DOHH2 (cell line): ENCODE data around the gene KIF16B.

Source experiments
- CTCF ChIP-seq: fragments of 200-600 bp; sonication (generic); IDR thresholded peaks from one replicate; pipeline ENCODE4 v1.5.1; 2014; ENCODE audit warnings: antibody characterized with exemption, mild to moderate bottlenecking, low read depth, low read length; ENCODE audit not compliant: poor library complexity, severe bottlenecking
- EZH2phosphoT487 ChIP-seq: fragments of 200-600 bp; sonication (generic); IDR thresholded peaks from 2 replicates; pipeline ENCODE4 v1.6.1; 2017; ENCODE audit warnings: borderline replicate concordance, mild to moderate bottlenecking, antibody characterized with exemption, low read length, moderate library complexity, mixed read lengths

GRCh38 chr20:16562259-16562658 lies 11.0 kb downstream of the KIF16B start:
- TF ChIP-seq CTCF (no peak), EZH2phosphoT487 (no peak)
